Panc1 (cell line): ENCODE data around the gene WDR89. TPM values are rescaled to one million over a fixed set of nuclear protein-coding genes. Genes with fewer than 3 reads are reported as not detected.

Source experiments
- ATAC-seq: fragments of 200-7000 bp; cut with Tn5 transposase; 2 replicates; pipeline ENCODE4 v1.9.1; 2020; ENCODE audit warnings: mild to moderate bottlenecking, moderate library complexity
- BruUV-seq: library from RNA; stranded (reverse); fragments of 400-500 nt; replicated peaks from 2 replicates; lab custom pipeline; 2021; lab: Mats Ljungman, UMichigan
- CTCF ChIA-PET: fragments of 300-600 bp; sonication (Branson Sonifier 250); formaldehyde crosslinking; loops from one replicate; lab custom pipeline; 2022; ENCODE audit warnings: antibody characterized with exemption; lab: Charles Lee
- POLR2A ChIA-PET: fragments of 300-600 bp; sonication (Branson Sonifier 250); formaldehyde crosslinking; loops from one replicate; lab custom pipeline; 2022; ENCODE audit warnings: antibody characterized with exemption; lab: Charles Lee
- DNase-seq: peaks from one replicate; pipeline ENCODE4 v3.0.0-alpha.2; 2010; ENCODE audit warnings: low read depth, low spot score
- H3K27ac ChIP-seq: 2 replicates; pipeline ENCODE4 v1.5.1; 2011; ENCODE audit warnings: mild to moderate bottlenecking, low read length, inconsistent platforms
- H3K27me3 ChIP-seq: fragments of 200-500 bp; sonication (Bioruptor generic); 2 replicates; pipeline ENCODE4 v1.6.0; 2014; ENCODE audit warnings: low read length, inconsistent platforms; ENCODE audit not compliant: control insufficient read depth, insufficient read depth
- H3K36me3 ChIP-seq: fragments of 200-500 bp; sonication (Bioruptor generic); 2 replicates; pipeline ENCODE4 v1.5.1; 2014; ENCODE audit warnings: inconsistent platforms, mild to moderate bottlenecking, low read length, moderate library complexity; ENCODE audit not compliant: control insufficient read depth, insufficient read depth
- H3K4me1 ChIP-seq: 2 replicates; pipeline ENCODE4 v1.5.1; 2011; ENCODE audit warnings: inconsistent platforms, mild to moderate bottlenecking, low read length, moderate library complexity; ENCODE audit not compliant: control insufficient read depth, insufficient read depth
- H3K4me3 ChIP-seq, 2 experiments: 2 replicates each; pipeline ENCODE4 v1.5.1; 2011 to 2012; ENCODE audit warnings: low read depth in 2 of 2, low read length in 2 of 2, mild to moderate bottlenecking in 2 of 2, inconsistent platforms in 1 of 2, moderate library complexity in 1 of 2
- H3K9me3 ChIP-seq: fragments of 200-500 bp; sonication (Bioruptor generic); 2 replicates; pipeline ENCODE4 v1.5.1; 2014; ENCODE audit warnings: low read depth, mild to moderate bottlenecking, inconsistent platforms, low read length, moderate library complexity; ENCODE audit not compliant: control insufficient read depth, insufficient read depth
- CTCF ChIP-seq: fragments of 450-650 bp; IDR thresholded peaks from 2 replicates; pipeline ENCODE4 v1.5.1; 2017; ENCODE audit warnings: mild to moderate bottlenecking
- POLR2AphosphoS5 ChIP-seq: IDR thresholded peaks from 2 replicates; pipeline ENCODE4 v1.6.1; 2012; ENCODE audit warnings: mild to moderate bottlenecking, low read depth, low read length, moderate library complexity
- REST ChIP-seq, 2 experiments: IDR thresholded peaks; 2 replicates each; pipeline ENCODE4 v1.6.1; 2011 to 2012; ENCODE audit warnings: low read depth in 2 of 2, control low read depth in 1 of 2, low read length in 1 of 2, mild to moderate bottlenecking in 1 of 2, moderate library complexity in 1 of 2; ENCODE audit not compliant: insufficient read depth in 1 of 2
- SIN3A ChIP-seq: IDR thresholded peaks from 2 replicates; pipeline ENCODE4 v1.6.1; 2012; ENCODE audit warnings: low read depth, mild to moderate bottlenecking, low read length, moderate library complexity, borderline replicate concordance; ENCODE audit not compliant: insufficient read depth
- TCF7L2 ChIP-seq: IDR thresholded peaks from 2 replicates; pipeline ENCODE4 v1.6.1; 2011; ENCODE audit warnings: mild to moderate bottlenecking, low read depth, low read length, inconsistent platforms
- in situ Hi-C: cut with HindIII; loops from 2 replicates; pipeline ENCODE4 v1.10.0; 2016; ENCODE audit warnings: low sequenced_read_pairs, low pct_unique_long_range_greater_than_20kb
- intact Hi-C: fragments of 100-400 bp; cut with micrococcal nuclease; formaldehyde crosslinking; loops from one replicate; pipeline ENCODE4 v1.10.0; 2022; ENCODE audit not compliant: unreplicated experiment
- total RNA-seq: library from RNA; stranded (reverse); gene quantifications from one replicate; pipeline ENCODE4 v1.2.1, GENCODE V29; 2021; ENCODE audit not compliant: unreplicated experiment

The WDR89 gene
- total RNA-seq, 1 experiment from 2014 or later: 13.0 TPM

- no peaks in the 10 kb centered on the region for H3K4me1 ChIP-seq
- TF ChIP-seq TCF7L2 (no peak), SIN3A (no peak), POLR2AphosphoS5 (no peak), REST (IDR thresholded peaks at IDR 0.05; ENCODE audit: insufficient read depth in 1 of 2, low read depth in 2 of 2, low read length in 1 of 2) (no peak), CTCF (no peak)
- H3K4me3 ChIP-seq: no peak overlapping the region
- peaks cover 3% of the 10 kb centered on the region; the same call in 1 of the 2 replicates for H3K9me3 ChIP-seq
- H3K36me3 ChIP-seq: peaks cover 6% of the 10 kb centered on the region
- TSS peak; percentile 23 for BruUV-seq
- in situ Hi-C loops: no loop called here
- intact Hi-C loops: no loop called here
- CTCF ChIA-PET: no interaction called here
- no peak overlapping the region for H3K27ac ChIP-seq
- ATAC-seq (no peak), DNase-seq (no peak)
- POLR2A ChIA-PET: interaction anchor here (0.6 kb wide), 1 partner anchor 132 kb away, joined by 5 read pairs; no protein-coding TSS in a partner anchor
- no peaks in the 10 kb centered on the region for H3K27me3 ChIP-seq
These were observed 42.9 kb downstream of the WDR89 start for GRCh38 chr14:63598807-63599206.

GRCh38 chr14:63596998-63597658 is 44.5 kb downstream of the WDR89 start:
- no peak for ATAC-seq
- H3K4me3 ChIP-seq: no peak overlapping the region
- TF ChIP-seq CTCF (no peak), POLR2AphosphoS5 (no peak), TCF7L2 (no peak), REST (IDR thresholded peaks at IDR 0.05; ENCODE audit: insufficient read depth in 1 of 2, low read depth in 2 of 2, low read length in 1 of 2) (no peak), SIN3A (no peak)
- no peak overlapping the region for H3K27ac ChIP-seq
- H3K4me1 ChIP-seq: no peaks in the 10 kb centered on the region
- intact Hi-C loops (no loop called here), in situ Hi-C loops (no loop called here)
- peaks cover 6% of the 10 kb centered on the region for H3K36me3 ChIP-seq
- ChIA-PET CTCF (no interaction called here), POLR2A (no interaction called here)
- DNase-seq: no peak
- H3K9me3 ChIP-seq: peaks cover 3% of the 10 kb centered on the region; the same call in 1 of the 2 replicates
- H3K27me3 ChIP-seq: no peaks in the 10 kb centered on the region
- no TSS peak for BruUV-seq
